Measurements from ENCODE around the gene PHLPP1. TPM values are rescaled to one million over a fixed set of nuclear protein-coding genes. Genes with fewer than 3 reads are reported as not detected.
"Not testable (repeated sequence)": the region's sequence is repeated elsewhere in the genome, so short reads cannot be mapped to it uniquely, and the experiment has no call there.

The PHLPP1 gene
- total RNA-seq, 1 donor from 2014 or later, result 3.4 TPM

DNA sequence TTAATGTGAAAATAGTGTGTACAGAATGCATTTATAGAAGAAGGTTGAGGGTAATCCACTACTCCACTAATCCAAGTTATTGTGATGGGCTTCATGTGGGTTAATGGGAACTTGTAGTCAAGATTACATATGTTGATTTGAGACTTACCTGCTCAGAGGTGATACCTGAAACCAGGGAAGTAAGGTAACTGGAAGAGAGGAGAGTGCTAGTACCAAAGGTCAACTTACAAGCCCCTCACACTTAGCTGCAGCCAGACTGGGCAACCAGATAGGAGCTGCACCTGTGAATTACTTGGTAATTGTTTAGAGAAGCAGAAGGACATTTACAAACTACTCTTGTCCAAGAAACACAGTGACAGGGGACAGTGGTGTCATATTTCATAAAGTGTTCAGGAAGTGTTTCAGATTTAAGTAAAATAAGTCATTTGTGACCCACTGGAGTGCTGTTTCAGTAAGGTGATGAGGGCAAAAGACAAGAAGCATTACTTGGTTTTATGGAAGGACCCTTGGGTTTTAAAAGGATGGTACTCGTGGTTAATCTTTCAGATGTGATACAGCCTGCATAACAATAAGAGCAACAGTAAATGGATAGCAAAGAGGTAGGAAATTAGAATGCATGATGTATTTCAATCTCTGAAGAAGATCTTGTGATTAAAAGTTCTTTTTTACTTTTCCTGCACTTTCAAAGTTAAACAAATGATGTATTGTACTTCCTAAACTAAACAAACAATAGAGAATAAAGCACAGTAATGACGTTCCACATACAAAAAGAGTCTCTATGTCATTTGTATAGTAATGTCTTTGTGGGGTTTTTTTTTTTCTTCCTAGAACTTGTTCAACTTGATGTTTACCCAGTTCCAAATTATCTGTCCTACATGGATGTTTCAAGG is 189.3 kb downstream of the PHLPP1 start:
- DNase-seq (ENCODE audit: low read depth), result no peak
- no peaks in the 10 kb centered on the region for H3K27me3 ChIP-seq (ENCODE audit: control insufficient read depth, insufficient read depth, low read length)
- TF ChIP-seq, protein P1, sequence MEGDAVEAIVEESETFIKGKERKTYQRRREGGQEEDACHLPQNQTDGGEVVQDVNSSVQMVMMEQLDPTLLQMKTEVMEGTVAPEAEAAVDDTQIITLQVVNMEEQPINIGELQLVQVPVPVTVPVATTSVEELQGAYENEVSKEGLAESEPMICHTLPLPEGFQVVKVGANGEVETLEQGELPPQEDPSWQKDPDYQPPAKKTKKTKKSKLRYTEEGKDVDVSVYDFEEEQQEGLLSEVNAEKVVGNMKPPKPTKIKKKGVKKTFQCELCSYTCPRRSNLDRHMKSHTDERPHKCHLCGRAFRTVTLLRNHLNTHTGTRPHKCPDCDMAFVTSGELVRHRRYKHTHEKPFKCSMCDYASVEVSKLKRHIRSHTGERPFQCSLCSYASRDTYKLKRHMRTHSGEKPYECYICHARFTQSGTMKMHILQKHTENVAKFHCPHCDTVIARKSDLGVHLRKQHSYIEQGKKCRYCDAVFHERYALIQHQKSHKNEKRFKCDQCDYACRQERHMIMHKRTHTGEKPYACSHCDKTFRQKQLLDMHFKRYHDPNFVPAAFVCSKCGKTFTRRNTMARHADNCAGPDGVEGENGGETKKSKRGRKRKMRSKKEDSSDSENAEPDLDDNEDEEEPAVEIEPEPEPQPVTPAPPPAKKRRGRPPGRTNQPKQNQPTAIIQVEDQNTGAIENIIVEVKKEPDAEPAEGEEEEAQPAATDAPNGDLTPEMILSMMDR (IDR thresholded peaks at IDR 0.05; ENCODE audit: insufficient read depth, low read length, severe bottlenecking), result no peak
- no peaks in the 10 kb centered on the region for H3K36me3 ChIP-seq (ENCODE audit: control insufficient read depth, insufficient read depth, low read length)
- H3K4me3 ChIP-seq (ENCODE audit: low read depth, low read length), result no peak overlapping the region
- FAIRE-seq, result no peak

- FAIRE-seq, result no peak
- TF ChIP-seq, protein P1 (IDR thresholded peaks at IDR 0.05; ENCODE audit: insufficient read depth, low read length, severe bottlenecking), result no peak
- Histone ChIP-seq H3K36me3 (ENCODE audit: control insufficient read depth, insufficient read depth, low read length) (no peaks in the 10 kb centered on the region), H3K27me3 (ENCODE audit: control insufficient read depth, insufficient read depth, low read length) (no peaks in the 10 kb centered on the region), H3K4me3 (ENCODE audit: low read depth, low read length) (no peak overlapping the region)
- no peak for DNase-seq (ENCODE audit: low read depth)
Observed at GRCh38 chr18:62912885-62913284, 197.5 kb downstream of the PHLPP1 start.

GRCh38 chr18:62913824-62914223 is 198.5 kb downstream of the PHLPP1 start:
- not testable (repeated sequence) for DNase-seq (ENCODE audit: low read depth); H3K36me3 ChIP-seq (ENCODE audit: control insufficient read depth, insufficient read depth, low read length); H3K27me3 ChIP-seq (ENCODE audit: control insufficient read depth, insufficient read depth, low read length); FAIRE-seq; H3K4me3 ChIP-seq (ENCODE audit: low read depth, low read length)

- Histone ChIP-seq H3K4me3 (ENCODE audit: low read depth, low read length) (no peak overlapping the region), H3K27me3 (ENCODE audit: control insufficient read depth, insufficient read depth, low read length) (no peaks in the 10 kb centered on the region), H3K36me3 (ENCODE audit: control insufficient read depth, insufficient read depth, low read length) (no peaks in the 10 kb centered on the region)
- DNase-seq (ENCODE audit: low read depth) (no peak), FAIRE-seq (no peak)
- TF ChIP-seq, protein P1 (IDR thresholded peaks at IDR 0.05; ENCODE audit: insufficient read depth, low read length, severe bottlenecking), result no peak
Observed at GRCh38 chr18:62914871-62915392, 199.6 kb downstream of the PHLPP1 start.

DNA sequence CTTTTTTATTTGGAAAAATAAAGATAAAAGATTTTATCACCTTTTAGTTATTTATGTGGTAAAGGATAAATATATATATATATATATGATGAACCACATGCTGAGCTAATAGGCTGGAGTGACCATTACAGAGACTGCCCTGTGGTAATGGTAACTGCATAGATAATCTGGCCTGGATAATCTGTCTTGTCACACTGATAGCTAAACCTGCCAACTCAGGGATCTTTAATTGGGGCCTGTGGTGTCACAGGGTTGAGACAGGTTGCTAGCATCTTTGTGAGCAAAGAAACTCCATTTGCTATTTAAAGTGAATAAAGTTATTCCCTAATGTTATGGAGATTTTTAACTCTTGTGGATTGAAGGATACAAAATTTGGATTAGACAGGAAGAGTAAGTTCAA is 203.0 kb downstream of the PHLPP1 start:
- DNase-seq (ENCODE audit: low read depth) (no peak), FAIRE-seq (no peak)
- TF ChIP-seq, protein P1 (IDR thresholded peaks at IDR 0.05; ENCODE audit: insufficient read depth, low read length, severe bottlenecking), result no peak
- no peaks in the 10 kb centered on the region for H3K27me3 ChIP-seq (ENCODE audit: control insufficient read depth, insufficient read depth, low read length)
- no peak overlapping the region for H3K4me3 ChIP-seq (ENCODE audit: low read depth, low read length)
- no peaks in the 10 kb centered on the region for H3K36me3 ChIP-seq (ENCODE audit: control insufficient read depth, insufficient read depth, low read length)

GRCh38 chr18:62919109-62919838 is 203.9 kb downstream of the PHLPP1 start:
- no peak for FAIRE-seq

More at GRCh38 chr18:62919109-62919838, 203.9 kb downstream of the PHLPP1 start:
- H3K4me3 ChIP-seq (ENCODE audit: low read depth, low read length), result no peak overlapping the region
- no peak for DNase-seq (ENCODE audit: low read depth)
- no peaks in the 10 kb centered on the region for H3K36me3 ChIP-seq (ENCODE audit: control insufficient read depth, insufficient read depth, low read length)
- no peaks in the 10 kb centered on the region for H3K27me3 ChIP-seq (ENCODE audit: control insufficient read depth, insufficient read depth, low read length)
- TF ChIP-seq, protein P1 (IDR thresholded peaks at IDR 0.05; ENCODE audit: insufficient read depth, low read length, severe bottlenecking), result no peak
